K562 (cell line): Measurements from ENCODE around the gene NINJ1. TPM values are rescaled to one million over a fixed set of nuclear protein-coding genes. Genes with fewer than 3 reads are reported as not detected.

ENCODE experiments used
- ATAC-seq: fragments of 200-7000 bp; cut with Tn5 transposase; 3 replicates; pipeline ENCODE4 v1.9.1; 2020; ENCODE audit warnings: moderate library complexity
- BruUV-seq: library from RNA; stranded (reverse); fragments of 400-500 nt; replicated peaks from 2 replicates; lab custom pipeline; 2021; lab: Mats Ljungman, UMichigan
- CTCF ChIA-PET: fragments of 300-600 bp; formaldehyde crosslinking; extraction: SDS; loops from one replicate; lab custom pipeline; 2021; ENCODE audit warnings: low intra/inter-chr PET ratio; lab: Yijun Ruan, JAX
- POLR2A ChIA-PET: fragments of 300-600, 350-650 bp; sonication (Branson Sonifier 250); formaldehyde crosslinking; extraction: SDS; loops from one replicate; lab custom pipeline; 2021; ENCODE audit warnings: antibody characterized with exemption, inconsistent platforms; lab: Yijun Ruan, JAX
- DNase-seq, 4 experiments: peaks; one replicate each; pipeline versions ENCODE4 v3.0.0 to v3.0.0-alpha.2; 2011 to 2018; ENCODE audit warnings: low spot score in 3 of 4, mixed read lengths in 3 of 4; ENCODE audit errors: extremely low read depth in 1 of 4
- FAIRE-seq: peaks from 2 replicates; lab custom pipeline; 2011; peaks lifted over from hg19 to GRCh38; lab: Jason Lieb, UNC
- H2AFZ ChIP-seq: 2 replicates; pipeline ENCODE4 v1.6.0; 2011; ENCODE audit warnings: low read depth, low read length, control low read depth, inconsistent platforms
- H3K27ac ChIP-seq: fragments of 200-600 bp; 3 replicates; pipeline ENCODE4 v1.8.0; 2011; ENCODE audit warnings: low read depth, mild to moderate bottlenecking, control low read depth, inconsistent platforms, low read length, moderate library complexity, mixed read lengths; ENCODE audit errors: extremely low read depth
- H3K27me3 ChIP-seq, 2 experiments: fragments of 300-600 bp in 1 of 2; 2 replicates in 1 of 2; 3 replicates in 1 of 2; pipeline versions ENCODE4 v1.6.0 to v1.8.0; 2011; ENCODE audit warnings: inconsistent platforms in 2 of 2, low read length in 2 of 2, mild to moderate bottlenecking in 1 of 2, mixed read lengths in 1 of 2, moderate library complexity in 1 of 2; ENCODE audit not compliant: control insufficient read depth in 2 of 2, insufficient read depth in 2 of 2
- H3K36me3 ChIP-seq: fragments of 300-600 bp; 3 replicates; pipeline ENCODE4 v1.8.0; 2011; ENCODE audit warnings: mild to moderate bottlenecking, low read length, inconsistent platforms; ENCODE audit not compliant: control insufficient read depth, insufficient read depth
- H3K4me1 ChIP-seq, 2 experiments: fragments of 200-600 bp in 1 of 2; replicated peaks in 1 of 2; 2 replicates in 1 of 2; 3 replicates in 1 of 2; pipeline versions ENCODE4 v1.5.1 to v1.8.0; 2011; ENCODE audit warnings: inconsistent platforms in 2 of 2, low read length in 2 of 2, mild to moderate bottlenecking in 1 of 2, mixed read lengths in 1 of 2, moderate library complexity in 1 of 2; ENCODE audit not compliant: control insufficient read depth in 2 of 2, insufficient read depth in 2 of 2
- H3K4me2 ChIP-seq: 2 replicates; pipeline ENCODE4 v1.6.1; 2011; ENCODE audit warnings: low read length, control low read depth, inconsistent platforms, mixed read lengths; ENCODE audit not compliant: insufficient read depth
- H3K4me3 ChIP-seq: fragments of 200-600 bp; sonication (generic), shearing (Covaris generic); 2 replicates; pipeline ENCODE4 v1.5.1; 2016; ENCODE audit warnings: control low read depth, inconsistent platforms
- H3K79me2 ChIP-seq: fragments of 200-600 bp; 3 replicates; pipeline ENCODE4 v1.8.0; 2011; ENCODE audit warnings: low read length, inconsistent platforms; ENCODE audit not compliant: control insufficient read depth, insufficient read depth
- H3K9ac ChIP-seq, 2 experiments: 2 replicates each; pipeline versions ENCODE4 v1.6.0 to v1.6.1; 2011; ENCODE audit warnings: low read depth in 2 of 2, low read length in 2 of 2, control low read depth in 1 of 2, inconsistent platforms in 1 of 2, mild to moderate bottlenecking in 1 of 2, mixed read lengths in 1 of 2; ENCODE audit not compliant: insufficient read depth in 1 of 2
- H3K9me1 ChIP-seq: one replicate; pipeline ENCODE4 v1.6.0; 2011; ENCODE audit warnings: inconsistent platforms, mild to moderate bottlenecking, low read length, moderate library complexity; ENCODE audit not compliant: control insufficient read depth, insufficient read depth
- H3K9me3 ChIP-seq: replicated peaks from 2 replicates; pipeline ENCODE4 v1.5.1; 2011; ENCODE audit warnings: low read depth, low read length, inconsistent platforms; ENCODE audit not compliant: control insufficient read depth, insufficient read depth
- H4K20me1 ChIP-seq: replicated peaks from 2 replicates; pipeline ENCODE4 v1.6.1; 2011; ENCODE audit warnings: low read length, inconsistent platforms, mixed read lengths; ENCODE audit not compliant: control insufficient read depth, insufficient read depth
- MTA1 ChIP-seq: fragments of 450-650 bp; IDR thresholded peaks from 2 replicates; pipeline ENCODE4 v1.6.1; 2017; ENCODE audit warnings: borderline replicate concordance
- WGBS: fragments of 100-300 bp; shearing (Covaris generic); methylation state at CpG from one replicate; pipeline ENCODE4 v1.1.6; 2016; ENCODE audit warnings: low coverage, mixed read lengths; ENCODE audit not compliant: insufficient coverage; ENCODE audit errors: missing lambda C conversion rate; 5-methylcytosine and 5-hydroxymethylcytosine counted together
- in situ Hi-C: fragments of 300-500 bp; cut with MboI; formaldehyde crosslinking; loops from 4 replicates; pipeline ENCODE4 v1.15.0; 2018; ENCODE audit warnings: inconsistent platforms, mixed read lengths
- intact Hi-C: fragments of 100-400 bp; cut with micrococcal nuclease; formaldehyde crosslinking; loops from 2 replicates; pipeline ENCODE4 v1.14.2; 2022
- polyA plus RNA-seq, 8 experiments: library from polyadenylated mRNA; depleted of rRNA in 4 of 8; stranded (reverse) in 5 of 8; unstranded in 3 of 8; fragments of >200 nt; fragmentation: Nextera tagmentation in 2 of 8; fragmentation: Illumina TruSeq in 1 of 8; extraction: Ambion mirVana in 2 of 8; extraction: Trizol in 1 of 8; gene quantifications; 2 replicates each; pipeline versions ENCODE4 v1.2.1 to v1.2.3, GENCODE V29; 2011 to 2014; ENCODE audit warnings: inconsistent platforms in 1 of 8, missing spikeins in 1 of 8
- total RNA-seq, 7 experiments: library from RNA; depleted of rRNA in 6 of 7; stranded (reverse); fragments of >200 nt in 6 of 7; fragmentation: Illumina TruSeq in 2 of 7; extraction: Trizol in 2 of 7; gene quantifications; 2 replicates each; pipeline versions ENCODE4 v1.2.1 to v1.2.3, GENCODE V29; 2011 to 2021; ENCODE audit warnings: low replicate concordance in 1 of 7
- TF ChIP-seq, protein P1 (sequence below): fragments of 250-450 bp; sonication (Bioruptor Pico); IDR thresholded peaks from 2 replicates; pipeline ENCODE4 v1.8.0; 2021; ENCODE audit warnings: moderate library complexity, mild to moderate bottlenecking, inconsistent platforms

Gene NINJ1
- total and polyA plus RNA-seq, 9 of the 15 experiments (the other 6 are each of a cell fraction or from before 2014, with no cell fraction given) = 0.13 to 8.4 (median 4.9) TPM

DNA sequence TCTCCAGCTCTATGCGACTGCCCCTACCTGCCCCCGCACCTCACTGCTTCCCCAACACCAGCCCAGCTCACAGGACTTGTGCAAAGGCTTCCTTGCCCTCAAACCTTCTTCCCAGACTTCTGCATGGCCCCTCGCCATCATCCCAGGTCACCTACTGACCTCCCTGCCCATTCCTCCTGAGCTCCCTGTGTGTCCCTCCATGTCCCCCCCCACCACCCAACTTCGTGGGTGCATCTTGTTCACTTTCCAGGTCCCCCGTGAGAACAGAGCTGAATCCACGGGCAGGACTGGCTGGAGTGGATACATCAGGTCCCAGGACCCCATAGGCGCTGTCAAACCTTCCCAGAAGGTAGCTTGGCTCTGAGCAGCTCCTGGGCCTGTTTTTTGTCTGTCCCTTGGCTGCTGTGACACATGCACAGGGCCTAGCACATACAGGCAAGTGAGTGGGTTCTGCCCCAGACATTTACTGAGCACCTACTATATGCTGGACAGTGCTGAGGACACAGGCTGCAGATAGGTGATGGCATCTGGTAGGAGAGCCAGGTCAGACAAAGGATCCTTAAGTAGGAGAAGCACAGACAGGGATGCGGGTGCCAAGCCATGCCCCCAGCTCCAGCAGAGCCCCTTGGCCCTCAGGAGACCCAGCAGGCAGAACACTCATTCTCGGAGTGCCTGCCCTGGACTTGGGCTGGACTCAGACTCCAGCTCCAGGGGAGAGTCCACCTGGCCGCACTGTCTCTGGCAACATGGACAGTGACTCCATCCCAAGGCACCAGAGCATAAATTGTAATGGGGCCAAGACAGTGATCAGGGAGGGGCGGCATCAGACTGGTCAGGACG is 15.0 kb downstream of the NINJ1 start:
- peak overlapping the region in 1 of 2 experiments; percentile 59; a peak in 2 of 4 replicates for H3K9ac ChIP-seq

More for the DNA sequence above, 15.0 kb downstream of the NINJ1 start:
- POLR2A ChIA-PET = interaction anchor here (0.6 to 2.0 kb wide), 9 partner anchors 8 to 559 kb away, joined by 3 to 16 read pairs (median 4); partner anchors contain the start of gene NINJ1
- Histone ChIP-seq H3K9me3 (no peaks in the 10 kb centered on the region), H3K27ac (no peak overlapping the region), H2AFZ (peak overlapping the region; percentile 75; the same call in 1 of the 2 replicates), H3K27me3 (no peaks in the 10 kb centered on the region), H3K79me2 (no peaks in the 10 kb centered on the region), H4K20me1 (no peaks in the 10 kb centered on the region), H3K4me2 (no peak overlapping the region; the same call in 1 of the 2 replicates), H3K4me3 (no peak overlapping the region), H3K4me1 (peaks cover 35 to 48% of the 10 kb centered on the region in 2 experiments), H3K9me1 (peaks cover 3% of the 10 kb centered on the region), H3K36me3 (no peaks in the 10 kb centered on the region)
- in situ Hi-C loops (no loop called here), intact Hi-C loops (no loop called here)
- CTCF ChIA-PET = no interaction called here
- no peak for DNase-seq
- 80% methylated on average over 12 of the region's 12 CpGs for WGBS
- no TSS peak for BruUV-seq
- TF ChIP-seq, protein P1, sequence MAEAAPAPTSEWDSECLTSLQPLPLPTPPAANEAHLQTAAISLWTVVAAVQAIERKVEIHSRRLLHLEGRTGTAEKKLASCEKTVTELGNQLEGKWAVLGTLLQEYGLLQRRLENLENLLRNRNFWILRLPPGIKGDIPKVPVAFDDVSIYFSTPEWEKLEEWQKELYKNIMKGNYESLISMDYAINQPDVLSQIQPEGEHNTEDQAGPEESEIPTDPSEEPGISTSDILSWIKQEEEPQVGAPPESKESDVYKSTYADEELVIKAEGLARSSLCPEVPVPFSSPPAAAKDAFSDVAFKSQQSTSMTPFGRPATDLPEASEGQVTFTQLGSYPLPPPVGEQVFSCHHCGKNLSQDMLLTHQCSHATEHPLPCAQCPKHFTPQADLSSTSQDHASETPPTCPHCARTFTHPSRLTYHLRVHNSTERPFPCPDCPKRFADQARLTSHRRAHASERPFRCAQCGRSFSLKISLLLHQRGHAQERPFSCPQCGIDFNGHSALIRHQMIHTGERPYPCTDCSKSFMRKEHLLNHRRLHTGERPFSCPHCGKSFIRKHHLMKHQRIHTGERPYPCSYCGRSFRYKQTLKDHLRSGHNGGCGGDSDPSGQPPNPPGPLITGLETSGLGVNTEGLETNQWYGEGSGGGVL (CRISPR knock-in tag) = no peak
- TF ChIP-seq MTA1 = 0 out of 2 replicates have a peak, but pooled peaks have one; percentile 5
- no peak for ATAC-seq
- FAIRE-seq = peak; percentile 59
